ENCODE measurements around the gene GDPD4. TPM values are rescaled to one million over a fixed set of nuclear protein-coding genes. Genes with fewer than 3 reads are reported as not detected.

Gene GDPD4
- total and polyA plus RNA-seq, 8 donors: 0.12 TPM; not detected in 7

GRCh38 chr11:77231800-77232199 lies 69.7 kb downstream of the GDPD4 start:
- intact Hi-C loops (cut with DNase I; ENCODE audit: low total_unique reads): no loop called here
- no peak for TF ChIP-seq CTCF (IDR thresholded peaks at IDR 0.05)
- TF ChIP-seq POLR2AphosphoS5 (IDR thresholded peaks at IDR 0.05): no peak
- no peak for TF ChIP-seq POLR2A (IDR thresholded peaks at IDR 0.05)
- TF ChIP-seq EP300 (IDR thresholded peaks at IDR 0.05): no peak
- 78 to 100% (median 93%) methylated on average over 1 of the region's 1 CpG for WGBS, 5 donors
- peaks cover 0 to 3% (median under 1%) of the 10 kb centered on the region in 4 donors for H3K4me1 ChIP-seq
- H3K27ac ChIP-seq: no peak overlapping the region
- H3K9me3 ChIP-seq: no peaks in the 10 kb centered on the region
- H3K4me3 ChIP-seq: no peak overlapping the region
- H3K36me3 ChIP-seq: no peaks in the 10 kb centered on the region
- no peak for DNase-seq
- H3K27me3 ChIP-seq: no peaks in the 10 kb centered on the region

- Histone ChIP-seq H3K27ac (no peak overlapping the region), H3K9me3 (peaks cover 0 to 6% (median 4%) of the 10 kb centered on the region in 4 donors), H3K27me3 (no peaks in the 10 kb centered on the region), H3K4me3 (no peak overlapping the region), H3K4me1 (no peaks in the 10 kb centered on the region), H3K36me3 (no peaks in the 10 kb centered on the region)
- DNase-seq: no peak
- no peak for TF ChIP-seq POLR2A (IDR thresholded peaks at IDR 0.05)
- TF ChIP-seq EP300 (IDR thresholded peaks at IDR 0.05): no peak
- no peak for TF ChIP-seq CTCF (IDR thresholded peaks at IDR 0.05)
- TF ChIP-seq POLR2AphosphoS5 (IDR thresholded peaks at IDR 0.05): no peak
- intact Hi-C loops (cut with DNase I; ENCODE audit: low total_unique reads): no loop called here
- 92 to 97% (median 95%) methylated on average over 5 of the region's 5 CpGs for WGBS, 5 donors
Measured at GRCh38 chr11:77230878-77231605, 70.4 kb downstream of the GDPD4 start.

GRCh38 chr11:77223797-77224196 lies 77.7 kb downstream of the GDPD4 start:
- Histone ChIP-seq H3K4me1 (no peaks in the 10 kb centered on the region), H3K4me3 (no peak overlapping the region), H3K9me3 (peaks cover 0 to 7% (median 4%) of the 10 kb centered on the region in 4 donors), H3K27me3 (no peaks in the 10 kb centered on the region), H3K27ac (peak overlapping the region in 2 of 5 donors; percentile 50 to 67), H3K36me3 (no peaks in the 10 kb centered on the region)
- intact Hi-C loops (cut with DNase I; ENCODE audit: low total_unique reads): no loop called here
- WGBS, 5 donors: 31 to 53% (median 41%) methylated on average over 9 of the region's 9 CpGs
- peak in 2 of 3 donors; percentile 50 to 63 for TF ChIP-seq POLR2AphosphoS5 (IDR thresholded peaks at IDR 0.05)
- no peak for TF ChIP-seq EP300 (IDR thresholded peaks at IDR 0.05)
- DNase-seq: peak; percentile 56 to 72

- Histone ChIP-seq H3K27me3 (no peaks in the 10 kb centered on the region), H3K9me3 (no peaks in the 10 kb centered on the region), H3K36me3 (peaks cover 0 to 7% (median 0%) of the 10 kb centered on the region in 4 donors), H3K4me1 (no peaks in the 10 kb centered on the region), H3K4me3 (no peak overlapping the region), H3K27ac (no peak overlapping the region)
- WGBS, 5 donors: 80 to 97% (median 94%) methylated on average over 2 of the region's 2 CpGs
- intact Hi-C loops (cut with DNase I; ENCODE audit: low total_unique reads): no loop called here
- TF ChIP-seq EP300 (IDR thresholded peaks at IDR 0.05) (no peak), CTCF (IDR thresholded peaks at IDR 0.05) (no peak), POLR2A (IDR thresholded peaks at IDR 0.05) (no peak), POLR2AphosphoS5 (IDR thresholded peaks at IDR 0.05) (no peak)
- DNase-seq: no peak
Measured at GRCh38 chr11:77217156-77217555, 84.3 kb downstream of the GDPD4 start.

- TF ChIP-seq POLR2A (IDR thresholded peaks at IDR 0.05): no peak
Measured at GRCh38 chr11:77215106-77215505, 86.4 kb downstream of the GDPD4 start.

More at GRCh38 chr11:77215106-77215505, 86.4 kb downstream of the GDPD4 start:
- intact Hi-C loops (cut with DNase I; ENCODE audit: low total_unique reads): no loop called here
- H3K4me3 ChIP-seq: no peak overlapping the region
- DNase-seq: no peak
- H3K36me3 ChIP-seq: peaks cover 0 to 13% (median 0%) of the 10 kb centered on the region in 4 donors
- no peaks in the 10 kb centered on the region for H3K4me1 ChIP-seq
- 79 to 92% (median 85%) methylated on average over 3 of the region's 3 CpGs for WGBS, 5 donors
- H3K27me3 ChIP-seq: no peaks in the 10 kb centered on the region
- no peaks in the 10 kb centered on the region for H3K9me3 ChIP-seq
- no peak overlapping the region for H3K27ac ChIP-seq

Data from stomach (tissue), 9 donors.